Activated CD4-positive, alpha-beta memory T cell treated with anti-CD3 and anti-CD28 coated beads, Interleukin-2, amount 10 ng/mL, durations not matched to agents 7 days and 5 days (primary cell): ENCODE measurements around the gene PHLDA2. TPM values are rescaled to one million over a fixed set of nuclear protein-coding genes. Genes with fewer than 3 reads are reported as not detected.

Source experiments
- CTCF ChIA-PET: fragments of 350-600 bp; sonication (Branson Sonifier 250); formaldehyde crosslinking; loops from one replicate; lab custom pipeline; 2021; ENCODE audit warnings: antibody characterized with exemption, inconsistent platforms; lab: Charles Lee
- POLR2A ChIA-PET: fragments of 350-600 bp; sonication (Branson Sonifier 250); formaldehyde crosslinking; loops from one replicate; lab custom pipeline; 2021; ENCODE audit warnings: antibody characterized with exemption; lab: Charles Lee
- DNase-seq: peaks from one replicate; pipeline ENCODE4 v3.0.0-alpha.2; 2020
- H3K27ac Mint-ChIP-seq: one replicate; pipeline ENCODE4 v1.8.0; 2021; ENCODE audit warnings: mild to moderate bottlenecking, mixed read lengths
- H3K27me3 Mint-ChIP-seq: one replicate; pipeline ENCODE4 v1.8.0; 2021; ENCODE audit warnings: mixed read lengths
- H3K36me3 Mint-ChIP-seq: one replicate; pipeline ENCODE4 v1.8.0; 2021; ENCODE audit warnings: low read depth, mixed read lengths
- H3K4me1 Mint-ChIP-seq: one replicate; pipeline ENCODE4 v1.8.0; 2021; ENCODE audit warnings: mixed read lengths
- H3K4me3 Mint-ChIP-seq: one replicate; pipeline ENCODE4 v1.8.0; 2021; ENCODE audit warnings: mild to moderate bottlenecking, mixed read lengths
- H3K9me3 Mint-ChIP-seq: one replicate; pipeline ENCODE4 v1.8.0; 2021; ENCODE audit warnings: mixed read lengths
- total RNA-seq, 2 experiments: library from RNA; stranded (reverse); gene quantifications; one replicate each; pipeline ENCODE4 v1.2.3, GENCODE V29; 2021

PHLDA2 gene
- total RNA-seq, 2 experiments from 2014 or later = 3.7 to 5.0 TPM

DNA sequence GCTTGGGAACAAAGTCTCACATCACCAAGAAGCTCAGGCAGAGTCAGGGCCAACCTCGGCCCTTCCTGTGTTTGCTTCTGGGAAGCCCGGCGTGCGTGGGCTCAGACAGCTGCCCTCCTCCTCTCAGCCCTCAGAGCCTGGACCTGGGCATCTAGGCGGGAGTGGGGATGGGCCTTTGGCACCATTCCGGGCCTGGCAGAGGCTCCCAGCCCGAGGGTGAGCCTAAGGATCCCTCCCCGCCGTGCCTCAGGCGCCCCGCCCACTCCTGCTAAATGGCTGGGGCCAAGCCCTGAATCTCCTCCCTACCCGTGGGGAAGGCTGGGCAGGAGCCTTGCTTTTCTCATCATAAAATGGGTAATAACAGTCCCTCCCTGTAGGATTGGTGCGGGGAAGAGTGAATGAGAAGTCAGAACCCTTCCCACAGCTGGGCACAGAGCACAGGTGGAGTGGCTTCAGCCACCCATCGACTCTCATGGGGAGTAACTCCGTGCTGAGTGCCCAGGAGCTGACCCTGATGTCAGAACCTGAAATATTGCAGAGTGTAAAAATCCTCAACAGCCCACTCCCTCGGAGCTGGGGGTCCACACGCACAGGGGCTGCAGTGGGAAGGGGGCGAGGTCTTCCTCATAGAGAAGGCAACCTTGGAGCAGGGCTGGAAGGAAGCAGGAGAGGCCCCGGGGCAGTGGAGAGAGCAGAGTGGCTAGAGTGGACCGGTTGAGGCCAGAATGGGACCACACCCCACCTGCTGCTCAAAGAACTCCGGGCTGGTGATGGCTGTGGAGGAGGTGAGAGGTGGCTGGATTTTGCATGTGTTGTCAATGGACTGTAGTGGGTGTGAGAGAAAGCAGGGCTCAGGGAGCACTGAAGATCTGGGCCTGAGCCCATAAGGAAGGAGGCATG, 24.8 kb downstream of the PHLDA2 start:
- H3K4me1 Mint-ChIP-seq = peaks cover 31% of the 10 kb centered on the region
- no peak for DNase-seq
- H3K9me3 Mint-ChIP-seq = peaks cover 8% of the 10 kb centered on the region
- ChIA-PET POLR2A (interaction anchor here (1.0 to 3.7 kb wide), 5 partner anchors 11 to 85 kb away, joined by 3 to 24 read pairs (median 12); partner anchors contain the start of gene PHLDA2), CTCF (interaction anchor here (2.8 kb wide), 1 partner anchor 12 kb away, joined by 24 read pairs; no protein-coding TSS in a partner anchor)
- peak overlapping the region; percentile 58 for H3K4me3 Mint-ChIP-seq
- H3K27me3 Mint-ChIP-seq = no peaks in the 10 kb centered on the region
- H3K36me3 Mint-ChIP-seq = peaks cover 10% of the 10 kb centered on the region
- H3K27ac Mint-ChIP-seq = no peak overlapping the region

DNA sequence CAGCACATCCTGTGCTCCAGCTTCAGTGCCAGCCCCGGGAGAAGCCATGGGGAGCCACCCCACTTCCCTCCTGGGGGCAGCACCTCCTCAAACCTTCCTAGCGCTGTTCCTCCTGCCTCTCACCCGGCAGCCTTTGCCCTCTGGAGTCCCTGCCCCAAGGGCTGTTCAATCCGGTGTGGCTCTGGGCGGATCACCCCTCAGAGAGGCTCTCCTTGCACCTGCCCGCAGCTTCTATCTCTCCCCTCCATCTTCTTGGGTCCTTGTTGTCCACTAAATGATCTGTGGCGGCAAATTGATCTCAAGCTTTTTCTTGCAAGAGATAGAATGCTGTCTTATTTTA, 25.6 kb downstream of the PHLDA2 start:
- no peak for DNase-seq
- Mint-ChIP-seq H3K9me3 (peaks cover 8% of the 10 kb centered on the region), H3K4me1 (peaks cover 39% of the 10 kb centered on the region), H3K36me3 (peaks cover 10% of the 10 kb centered on the region), H3K27me3 (no peaks in the 10 kb centered on the region), H3K27ac (no peak overlapping the region), H3K4me3 (peak overlapping the region; percentile 58)
- ChIA-PET POLR2A (interaction anchor here (1.0 to 3.7 kb wide), 5 partner anchors 11 to 86 kb away, joined by 3 to 24 read pairs (median 12); partner anchors contain the start of gene PHLDA2), CTCF (interaction anchor here (2.8 kb wide), 1 partner anchor 11 kb away, joined by 24 read pairs; no protein-coding TSS in a partner anchor)

DNA sequence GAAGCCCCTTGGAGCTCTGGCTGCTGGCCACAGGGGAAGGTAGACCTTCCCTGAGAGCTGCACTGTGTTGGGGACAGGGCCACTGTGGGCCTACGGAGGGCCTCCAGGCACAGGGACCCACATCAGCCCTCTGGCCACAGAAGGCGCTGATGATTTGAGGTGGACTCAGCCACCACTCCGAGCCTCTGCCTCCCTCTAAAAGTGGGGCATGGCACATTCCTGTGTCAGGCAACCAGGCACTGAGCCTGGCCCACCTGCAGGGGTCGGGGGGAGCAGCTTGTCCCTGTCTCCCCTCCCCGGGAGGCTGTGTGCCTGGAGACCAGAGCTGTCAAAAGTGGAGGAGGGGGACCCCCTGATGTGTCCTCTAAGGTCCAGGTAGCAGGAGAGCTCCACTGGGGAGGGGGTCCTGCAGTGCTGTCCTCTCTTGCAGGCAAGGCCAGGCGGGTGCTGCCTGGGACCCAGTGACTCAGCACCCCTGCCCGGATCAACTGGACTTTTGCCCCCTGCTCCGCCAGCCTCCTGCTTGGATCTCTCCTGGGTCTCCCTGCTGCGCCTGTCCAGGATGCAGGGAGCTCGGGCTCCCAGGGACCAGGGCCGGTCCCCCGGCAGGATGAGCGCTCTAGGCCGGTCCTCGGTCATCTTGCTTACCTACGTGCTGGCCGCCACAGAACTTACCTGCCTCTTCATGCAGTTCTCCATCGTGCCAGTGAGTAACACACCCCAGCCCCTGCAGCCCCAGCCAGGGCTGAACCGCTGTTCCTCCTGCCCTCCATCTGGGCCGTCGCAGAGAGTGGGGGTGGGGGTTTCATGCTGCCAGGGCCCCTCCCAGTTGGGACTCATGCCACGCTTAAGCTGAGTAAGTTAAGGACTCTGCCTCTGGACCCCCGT, 26.2 kb downstream of the PHLDA2 start:
- Mint-ChIP-seq H3K4me3 (peak overlapping the region; percentile 74), H3K27ac (peak overlapping the region; percentile 54), H3K9me3 (peaks cover 8% of the 10 kb centered on the region), H3K27me3 (no peaks in the 10 kb centered on the region), H3K36me3 (peaks cover 10% of the 10 kb centered on the region), H3K4me1 (peaks cover 45% of the 10 kb centered on the region)
- no peak for DNase-seq
- ChIA-PET CTCF (interaction anchor here (1.2 to 2.8 kb wide), 3 partner anchors 10 to 503 kb away, joined by 4 to 24 read pairs (median 5); partner anchors contain the start of gene TSSC4), POLR2A (interaction anchor here (0.8 to 3.7 kb wide), 13 partner anchors 8 to 600 kb away, joined by 3 to 24 read pairs (median 3); partner anchors contain the start of genes CARS1, CDKN1C and PHLDA2)

DNA sequence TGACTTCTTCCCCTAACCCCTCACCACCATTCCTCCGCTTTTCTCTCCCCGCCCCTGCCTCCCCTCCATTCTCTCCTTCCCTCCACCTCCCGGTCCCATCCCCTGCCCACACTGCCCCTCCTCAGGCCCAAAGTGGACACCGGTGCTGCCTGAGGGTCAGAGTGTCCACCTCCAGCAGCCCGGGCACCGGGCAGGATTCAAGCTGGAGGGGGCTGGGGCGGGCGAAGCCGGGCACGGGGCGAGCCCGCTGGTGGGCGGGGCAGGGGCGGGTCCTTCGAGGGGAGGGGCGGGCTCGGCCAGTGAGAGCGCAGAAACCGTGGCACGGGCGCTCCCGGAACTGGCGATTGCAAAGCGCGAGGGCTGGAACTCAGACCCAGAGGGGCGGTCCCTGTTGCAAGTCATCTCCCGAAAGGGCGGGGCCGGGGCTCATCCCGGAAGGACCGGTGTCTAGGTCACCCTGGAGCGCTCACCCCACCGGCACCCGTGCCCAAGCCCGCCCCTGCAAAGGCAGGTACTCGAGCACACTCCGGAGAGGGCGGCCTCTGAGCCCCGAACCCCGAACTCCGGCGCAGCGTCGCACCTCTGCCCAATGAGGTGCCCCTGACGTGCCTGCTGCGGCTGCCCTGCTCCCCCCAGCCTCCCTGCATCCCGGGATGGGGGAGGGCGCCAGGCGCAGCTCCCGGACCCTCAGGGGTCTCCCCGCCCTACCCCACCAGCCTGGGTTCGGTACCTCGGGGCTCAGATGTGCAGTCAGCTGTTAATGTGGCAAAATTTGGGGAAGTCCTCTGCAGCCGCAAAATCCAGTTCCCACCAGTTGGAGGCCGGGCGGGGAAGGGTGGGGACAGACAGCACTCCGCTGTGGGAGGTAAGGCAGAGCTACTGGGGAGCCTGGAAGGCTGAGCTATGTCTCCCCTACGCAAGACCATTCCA, 27.1 kb downstream of the PHLDA2 start:
- DNase-seq = peak; percentile 97
- CTCF ChIA-PET = interaction anchor here (1.2 to 2.8 kb wide), 3 partner anchors 9 to 502 kb away, joined by 4 to 24 read pairs (median 5); partner anchors contain the start of gene TSSC4
- Mint-ChIP-seq H3K9me3 (peaks cover 8% of the 10 kb centered on the region), H3K27me3 (no peaks in the 10 kb centered on the region), H3K36me3 (peaks cover 10% of the 10 kb centered on the region), H3K4me3 (peak overlapping the region; percentile 74), H3K4me1 (peaks cover 49% of the 10 kb centered on the region), H3K27ac (peak overlapping the region; percentile 72)
- POLR2A ChIA-PET = interaction anchor here (0.8 to 3.7 kb wide), 13 partner anchors 9 to 599 kb away, joined by 3 to 24 read pairs (median 3); partner anchors contain the start of genes CARS1, CDKN1C and PHLDA2

DNA sequence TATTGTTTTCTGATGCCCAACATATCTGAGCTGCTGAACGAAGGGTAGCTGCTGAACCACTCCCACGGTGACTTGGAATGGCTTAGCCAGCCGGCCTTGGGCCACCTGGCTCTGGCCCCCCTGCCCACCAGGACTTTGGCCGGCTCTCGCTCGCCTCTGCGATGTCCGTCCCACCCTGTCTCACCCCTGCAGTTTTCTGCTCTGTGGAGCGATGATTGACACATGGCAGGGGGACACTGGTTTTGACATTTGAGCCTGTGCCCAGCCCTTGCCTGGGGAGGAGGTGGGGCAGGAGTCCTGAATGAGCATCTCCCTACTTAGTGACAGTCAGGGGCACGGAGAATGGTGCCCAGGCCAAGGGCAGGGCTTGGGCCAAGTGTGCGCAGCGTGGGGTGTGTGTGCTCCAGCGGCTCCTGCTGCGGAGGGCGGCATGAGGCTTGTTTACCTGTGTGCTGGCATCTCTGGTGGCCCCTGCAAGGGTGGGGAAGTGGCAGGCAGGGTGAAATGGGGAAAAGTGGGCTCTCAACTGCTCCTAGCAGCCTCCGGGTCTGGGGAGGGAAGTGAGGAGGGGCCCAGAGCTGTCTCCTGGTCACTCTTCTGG, 27.9 kb downstream of the PHLDA2 start:
- POLR2A ChIA-PET = interaction anchor here (0.9 to 3.7 kb wide), 5 partner anchors 8 to 156 kb away, joined by 3 to 24 read pairs (median 8); partner anchors contain the start of genes CARS1 and PHLDA2
- H3K27me3 Mint-ChIP-seq = no peaks in the 10 kb centered on the region

DNA sequence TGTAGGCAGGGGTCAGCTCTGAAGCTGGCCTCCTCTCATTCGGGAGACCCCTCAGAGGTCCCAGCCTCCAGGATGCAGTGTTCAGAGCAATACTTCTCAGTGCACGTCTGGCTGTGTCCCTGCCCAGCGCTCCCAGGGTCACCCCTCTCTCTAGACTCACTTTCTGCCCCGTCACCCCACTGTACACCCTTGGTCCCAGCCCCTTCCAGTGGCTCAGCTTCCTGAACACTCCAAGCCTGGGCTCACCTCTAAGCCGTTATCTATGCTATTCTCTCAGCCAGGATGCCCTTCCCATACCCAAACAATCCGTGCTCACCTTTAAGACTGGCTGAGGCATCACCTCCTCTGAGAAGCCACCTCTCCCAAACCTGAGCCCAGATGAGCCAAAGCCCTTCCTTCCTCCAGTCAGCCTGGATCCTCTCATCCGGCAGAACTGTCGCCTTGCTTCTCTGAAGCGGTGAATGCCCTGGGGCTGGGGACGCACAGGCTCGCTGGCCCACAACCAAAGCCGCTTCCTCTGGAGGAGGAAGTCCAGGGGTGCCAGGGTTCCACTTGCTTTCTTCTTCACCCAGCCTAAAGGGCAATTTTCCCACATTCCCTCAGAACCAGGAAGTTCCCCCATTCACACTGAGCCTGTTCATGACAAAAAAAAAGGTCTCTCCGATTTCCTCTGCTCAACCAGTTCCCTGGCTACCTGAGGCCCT, 30.0 kb downstream of the PHLDA2 start:
- Mint-ChIP-seq H3K4me1 (peaks cover 47% of the 10 kb centered on the region), H3K27ac (peak overlapping the region; percentile 95), H3K36me3 (no peaks in the 10 kb centered on the region), H3K9me3 (no peaks in the 10 kb centered on the region), H3K27me3 (no peaks in the 10 kb centered on the region), H3K4me3 (no peak overlapping the region)
- ChIA-PET POLR2A (interaction anchor here (0.8 to 1.9 kb wide), 6 partner anchors 9 to 116 kb away, joined by 3 to 9 read pairs (median 4); partner anchors contain the start of gene PHLDA2), CTCF (interaction anchor here (1.1 to 1.5 kb wide), 2 partner anchors 11 to 367 kb away, joined by 9 to 11 read pairs; no protein-coding TSS in a partner anchor)
- DNase-seq = no peak

More for the DNA sequence above, 27.9 kb downstream of the PHLDA2 start:
- Mint-ChIP-seq H3K4me1 (peaks cover 49% of the 10 kb centered on the region), H3K4me3 (peak overlapping the region; percentile 74), H3K36me3 (peaks cover 10% of the 10 kb centered on the region), H3K27ac (peak overlapping the region; percentile 72), H3K9me3 (peaks cover 8% of the 10 kb centered on the region)
- no peak for DNase-seq
- CTCF ChIA-PET = interaction anchor here (1.1 to 1.2 kb wide), 2 partner anchors 8 to 368 kb away, joined by 4 to 5 read pairs; no protein-coding TSS in a partner anchor

DNA sequence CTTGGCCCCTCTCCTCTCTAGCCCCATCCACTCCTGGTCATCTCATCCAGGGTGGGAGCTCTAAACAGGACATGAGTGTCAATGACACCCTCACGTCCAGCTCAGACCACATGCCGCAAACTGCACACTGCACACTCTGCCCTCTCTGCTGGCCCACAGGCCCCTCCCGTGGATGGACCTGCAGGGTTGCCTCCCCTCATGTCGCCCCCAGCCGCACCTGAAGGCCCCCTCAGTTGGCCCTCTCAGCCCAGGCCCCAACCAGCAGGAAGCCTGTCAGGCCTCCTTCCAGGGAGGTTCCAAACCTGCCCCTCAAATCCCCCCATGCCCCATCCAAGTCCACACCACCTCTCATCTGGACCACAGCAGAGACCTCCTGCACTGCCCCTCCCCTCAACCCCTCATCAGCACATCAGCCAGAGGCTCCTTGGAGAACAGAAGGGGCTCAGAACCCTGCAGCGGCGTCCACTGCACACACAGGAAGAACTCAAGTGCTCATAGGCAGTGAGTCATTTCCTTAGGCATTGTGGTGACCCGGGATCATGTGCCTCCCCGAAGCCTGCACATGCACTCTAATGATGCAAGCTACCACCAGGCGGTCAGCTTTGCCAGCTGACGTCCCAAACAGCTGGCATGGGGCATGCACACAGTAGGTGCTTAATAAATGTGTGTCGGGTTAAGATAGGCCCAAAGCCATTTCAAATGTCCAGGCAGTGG, 30.7 kb downstream of the PHLDA2 start:
- H3K4me1 Mint-ChIP-seq = peaks cover 43% of the 10 kb centered on the region
- DNase-seq = peak; percentile 82
- peak overlapping the region; percentile 66 for H3K4me3 Mint-ChIP-seq
- H3K27me3 Mint-ChIP-seq = no peaks in the 10 kb centered on the region
- H3K36me3 Mint-ChIP-seq = no peaks in the 10 kb centered on the region
- ChIA-PET CTCF (interaction anchor here (1.1 to 1.5 kb wide), 2 partner anchors 10 to 366 kb away, joined by 9 to 11 read pairs; no protein-coding TSS in a partner anchor), POLR2A (interaction anchor here (0.8 to 1.9 kb wide), 8 partner anchors 9 to 117 kb away, joined by 3 to 9 read pairs (median 4); partner anchors contain the start of gene PHLDA2)
- peak overlapping the region; percentile 95 for H3K27ac Mint-ChIP-seq
- no peaks in the 10 kb centered on the region for H3K9me3 Mint-ChIP-seq

DNA sequence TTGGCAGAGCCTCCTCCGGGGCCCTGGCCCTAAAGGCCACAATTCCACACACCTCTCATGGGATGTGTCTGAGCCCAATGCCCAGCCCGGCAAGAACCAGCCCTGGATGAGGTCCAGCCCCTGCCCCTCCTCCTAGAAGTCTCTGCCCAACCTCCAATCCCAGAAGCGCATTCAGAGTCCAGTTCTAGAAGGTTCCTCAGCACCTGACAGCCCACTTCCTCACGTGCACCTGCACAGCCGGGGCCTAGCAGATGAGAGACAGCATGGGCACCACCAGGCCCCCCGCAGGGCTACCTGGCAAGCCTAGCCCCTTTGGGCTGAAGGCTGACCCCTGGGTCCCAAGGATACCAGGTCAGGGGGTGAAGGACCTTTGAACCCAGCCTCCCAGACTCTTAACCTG, 32.2 kb downstream of the PHLDA2 start:
- Mint-ChIP-seq H3K36me3 (no peaks in the 10 kb centered on the region), H3K9me3 (no peaks in the 10 kb centered on the region), H3K4me3 (no peak overlapping the region), H3K4me1 (peaks cover 48% of the 10 kb centered on the region), H3K27ac (no peak overlapping the region), H3K27me3 (no peaks in the 10 kb centered on the region)
- DNase-seq = no peak
- POLR2A ChIA-PET = interaction anchor here (0.8 kb wide), 1 partner anchor 9 kb away, joined by 3 read pairs; no protein-coding TSS in a partner anchor
- CTCF ChIA-PET = no interaction called here

DNA sequence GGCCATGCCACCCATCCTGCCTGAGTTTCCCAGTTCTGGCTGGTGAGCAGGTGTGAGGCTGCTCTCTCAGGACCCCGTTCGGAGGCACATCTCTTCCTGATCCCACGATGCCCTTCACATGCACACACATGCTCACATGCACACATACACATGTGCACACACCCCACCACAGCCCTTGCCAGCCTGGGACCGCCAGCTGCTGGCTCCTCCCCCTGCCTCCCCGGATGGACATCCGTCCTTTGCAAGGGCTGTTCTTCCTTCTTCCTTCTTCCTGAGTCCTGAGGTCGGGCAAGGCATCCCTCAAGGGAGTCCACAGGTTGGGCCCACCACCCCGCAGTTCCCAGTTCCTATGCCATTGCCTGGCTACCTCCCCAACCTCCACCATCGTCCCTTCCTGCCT, 33.2 kb downstream of the PHLDA2 start:
- no peaks in the 10 kb centered on the region for H3K9me3 Mint-ChIP-seq
- H3K27ac Mint-ChIP-seq = no peak overlapping the region
- ChIA-PET POLR2A (interaction anchor here (0.8 kb wide), 1 partner anchor 8 kb away, joined by 3 read pairs; no protein-coding TSS in a partner anchor), CTCF (interaction anchor here (0.9 to 1.1 kb wide), 2 partner anchors 34 to 1244 kb away, joined by 3 to 4 read pairs; no protein-coding TSS in a partner anchor)
- no peaks in the 10 kb centered on the region for H3K36me3 Mint-ChIP-seq
- H3K4me3 Mint-ChIP-seq = no peak overlapping the region
- H3K4me1 Mint-ChIP-seq = peaks cover 52% of the 10 kb centered on the region
- DNase-seq = no peak
- H3K27me3 Mint-ChIP-seq = no peaks in the 10 kb centered on the region

DNA sequence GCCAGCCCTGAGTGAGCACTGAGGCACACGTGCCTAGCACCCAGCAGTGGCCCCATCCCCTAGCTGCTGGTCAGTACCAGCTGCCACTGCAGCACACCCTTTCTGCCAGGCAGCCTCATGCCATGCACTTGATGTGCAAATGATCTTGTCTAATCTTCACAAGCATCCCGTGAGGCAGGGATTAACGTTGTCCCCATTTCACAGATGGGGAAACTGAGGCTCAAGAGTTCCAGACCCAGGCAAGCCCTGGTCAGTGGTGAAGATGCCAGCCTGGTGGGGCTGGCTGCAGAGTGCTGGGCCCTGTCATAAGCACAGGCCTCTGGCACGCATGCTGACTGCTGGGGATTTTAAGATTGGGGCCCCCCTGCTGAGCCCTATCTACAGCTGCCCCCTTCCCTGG, 35.3 kb downstream of the PHLDA2 start:
- peak overlapping the region; percentile 7 for H3K4me3 Mint-ChIP-seq
- no peaks in the 10 kb centered on the region for H3K36me3 Mint-ChIP-seq
- H3K27me3 Mint-ChIP-seq = no peaks in the 10 kb centered on the region
- H3K9me3 Mint-ChIP-seq = no peaks in the 10 kb centered on the region
- POLR2A ChIA-PET = interaction anchor here (2.3 kb wide), 1 partner anchor 9 kb away, joined by 24 read pairs; a partner anchor contains a TSS
- no peak for DNase-seq
- peak overlapping the region; percentile 35 for H3K27ac Mint-ChIP-seq
- H3K4me1 Mint-ChIP-seq = peaks cover 34% of the 10 kb centered on the region
- CTCF ChIA-PET = interaction anchor here (2.3 to 3.3 kb wide), 2 partner anchors 9 to 36 kb away, joined by 24 to 41 read pairs; partner anchors contain the start of gene PHLDA2
